Hepatocyte (in vitro differentiated cells): Measurements from ENCODE around the gene HIGD1C. TPM values are rescaled to one million over a fixed set of nuclear protein-coding genes. Genes with fewer than 3 reads are reported as not detected.

Experiments used
- DNase-seq: peaks from one replicate; pipeline ENCODE4 v3.0.0-alpha.2; 2016; ENCODE audit warnings: low spot score
- H2AFZ ChIP-seq: fragments of 200-600 bp; sonication (generic); 2 replicates; pipeline ENCODE4 v1.6.0; 2016; ENCODE audit warnings: antibody characterized with exemption, mild to moderate bottlenecking
- H3K27ac ChIP-seq: fragments of 200-600 bp; sonication (generic); 2 replicates; pipeline ENCODE4 v1.5.1; 2016; ENCODE audit warnings: mild to moderate bottlenecking
- H3K27me3 ChIP-seq: fragments of 200-600 bp; sonication (generic); 2 replicates; pipeline ENCODE4 v1.6.1; 2016
- H3K36me3 ChIP-seq: fragments of 200-600 bp; sonication (generic); replicated peaks from 2 replicates; pipeline ENCODE4 v1.5.1; 2016; ENCODE audit warnings: low read depth; ENCODE audit not compliant: insufficient read depth
- H3K4me1 ChIP-seq: fragments of 200-600 bp; sonication (generic); 2 replicates; pipeline ENCODE4 v1.5.1; 2016; ENCODE audit warnings: mild to moderate bottlenecking, moderate library complexity; ENCODE audit not compliant: insufficient read depth
- H3K4me2 ChIP-seq: fragments of 200-600 bp; sonication (generic); 2 replicates; pipeline ENCODE4 v1.6.0; 2016
- H3K4me3 ChIP-seq: fragments of 200-600 bp; sonication (generic); 2 replicates; pipeline ENCODE4 v1.5.1; 2016; ENCODE audit warnings: mild to moderate bottlenecking
- H3K79me2 ChIP-seq: fragments of 200-600 bp; sonication (generic); 2 replicates; pipeline ENCODE4 v1.6.0; 2017; ENCODE audit warnings: mild to moderate bottlenecking
- H3K9me2 ChIP-seq: fragments of 200-600 bp; sonication (generic); replicated peaks from 2 replicates; pipeline ENCODE4 v1.6.0; 2017; ENCODE audit warnings: mild to moderate bottlenecking; ENCODE audit not compliant: insufficient read depth
- H3K9me3 ChIP-seq: fragments of 200-600 bp; sonication (generic); 2 replicates; pipeline ENCODE4 v1.5.1; 2016; ENCODE audit warnings: low read depth, mild to moderate bottlenecking
- H4K20me1 ChIP-seq: fragments of 200-600 bp; sonication (generic); 2 replicates; pipeline ENCODE4 v1.6.0; 2016; ENCODE audit warnings: mild to moderate bottlenecking; ENCODE audit not compliant: insufficient read depth, poor library complexity, severe bottlenecking
- EZH2 ChIP-seq: fragments of 200-600 bp; sonication (generic); IDR thresholded peaks from 2 replicates; pipeline ENCODE4 v1.6.1; 2016; ENCODE audit warnings: antibody characterized with exemption, mild to moderate bottlenecking, borderline replicate concordance
- EZH2phosphoT487 ChIP-seq: fragments of 200-600 bp; sonication (generic); IDR thresholded peaks from one replicate; pipeline ENCODE4 v1.6.1; 2018; ENCODE audit warnings: antibody characterized with exemption, mild to moderate bottlenecking, low read depth, moderate library complexity; ENCODE audit not compliant: unreplicated experiment, severe bottlenecking
- WGBS: methylation state at CpG from one replicate; pipeline ENCODE4 v1.1.6; 2016; ENCODE audit warnings: low lambda C conversion rate; ENCODE audit errors: missing lambda C conversion rate; 5-methylcytosine and 5-hydroxymethylcytosine counted together
- polyA plus RNA-seq: library from polyadenylated mRNA; unstranded; fragments of >200 nt; fragmentation: Nextera tagmentation; extraction: Ambion mirVana; gene quantifications from 2 replicates; pipeline ENCODE4 v1.2.1, GENCODE V29; 2016
- total RNA-seq: library from RNA; depleted of rRNA; stranded (reverse); fragments of >200 nt; gene quantifications from 2 replicates; pipeline ENCODE4 v1.2.3, GENCODE V29; 2014
- TF ChIP-seq, protein P1 (sequence below): fragments of 200-600 bp; sonication (generic); IDR thresholded peaks from 2 replicates; pipeline ENCODE4 v1.5.1; 2016; ENCODE audit warnings: antibody characterized with exemption, mild to moderate bottlenecking; ENCODE audit not compliant: poor library complexity

Gene HIGD1C
- total and polyA plus RNA-seq, 2 experiments from 2014 or later, result not detected

DNA sequence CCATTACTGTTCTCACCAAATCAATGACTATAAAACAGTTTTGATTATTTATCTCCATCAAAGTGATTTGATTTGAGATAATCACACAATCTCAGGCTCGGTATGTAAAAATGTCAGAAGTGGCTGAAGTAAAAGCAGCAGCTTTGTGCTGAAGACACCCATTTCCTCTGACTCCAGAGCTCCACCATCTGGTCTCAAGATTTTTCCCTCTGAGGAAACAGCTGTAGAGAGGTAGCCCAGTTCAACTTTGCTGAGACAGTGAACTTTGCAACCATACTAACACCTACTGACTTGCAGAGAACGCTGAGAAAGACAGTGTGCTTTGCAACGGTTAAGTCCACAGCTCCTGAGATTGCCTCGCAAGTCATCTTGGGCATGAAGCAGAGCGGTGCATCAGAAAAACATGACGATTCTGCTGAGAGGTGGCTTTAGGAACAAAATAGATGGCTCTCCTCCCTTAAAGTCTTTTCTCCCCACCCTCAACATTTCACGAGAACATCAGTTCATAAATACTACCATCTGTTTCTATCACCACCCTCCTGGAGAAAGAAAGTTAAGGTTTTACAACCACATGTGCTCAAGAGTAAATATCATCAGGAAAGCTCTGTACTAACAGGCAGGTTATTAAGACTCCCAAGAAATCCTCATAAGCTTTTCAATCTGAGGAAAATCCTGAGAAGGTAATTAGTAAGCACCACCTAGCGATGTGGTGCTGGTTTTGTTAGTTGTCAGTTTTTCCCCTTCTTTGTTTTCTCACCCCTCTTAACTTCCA is 34.8 kb downstream of the HIGD1C start:
- peak overlapping the region; percentile 2 for H3K4me3 ChIP-seq
- no peak overlapping the region for H2AFZ ChIP-seq
- H3K27me3 ChIP-seq, result no peaks in the 10 kb centered on the region
- H3K79me2 ChIP-seq, result no peaks in the 10 kb centered on the region
- peak overlapping the region; percentile 59 for H3K4me2 ChIP-seq
- peak; percentile 83 for DNase-seq
- no peaks in the 10 kb centered on the region for H4K20me1 ChIP-seq
- no peaks in the 10 kb centered on the region for H3K9me2 ChIP-seq
- H3K27ac ChIP-seq, result peak overlapping the region; percentile 88
- TF ChIP-seq, protein P1, sequence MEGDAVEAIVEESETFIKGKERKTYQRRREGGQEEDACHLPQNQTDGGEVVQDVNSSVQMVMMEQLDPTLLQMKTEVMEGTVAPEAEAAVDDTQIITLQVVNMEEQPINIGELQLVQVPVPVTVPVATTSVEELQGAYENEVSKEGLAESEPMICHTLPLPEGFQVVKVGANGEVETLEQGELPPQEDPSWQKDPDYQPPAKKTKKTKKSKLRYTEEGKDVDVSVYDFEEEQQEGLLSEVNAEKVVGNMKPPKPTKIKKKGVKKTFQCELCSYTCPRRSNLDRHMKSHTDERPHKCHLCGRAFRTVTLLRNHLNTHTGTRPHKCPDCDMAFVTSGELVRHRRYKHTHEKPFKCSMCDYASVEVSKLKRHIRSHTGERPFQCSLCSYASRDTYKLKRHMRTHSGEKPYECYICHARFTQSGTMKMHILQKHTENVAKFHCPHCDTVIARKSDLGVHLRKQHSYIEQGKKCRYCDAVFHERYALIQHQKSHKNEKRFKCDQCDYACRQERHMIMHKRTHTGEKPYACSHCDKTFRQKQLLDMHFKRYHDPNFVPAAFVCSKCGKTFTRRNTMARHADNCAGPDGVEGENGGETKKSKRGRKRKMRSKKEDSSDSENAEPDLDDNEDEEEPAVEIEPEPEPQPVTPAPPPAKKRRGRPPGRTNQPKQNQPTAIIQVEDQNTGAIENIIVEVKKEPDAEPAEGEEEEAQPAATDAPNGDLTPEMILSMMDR, result peak; percentile 78
- no peak for TF ChIP-seq EZH2
- 27% methylated on average over 8 of the region's 8 CpGs for WGBS
- H3K36me3 ChIP-seq, result peaks cover 4% of the 10 kb centered on the region
- H3K9me3 ChIP-seq, result no peaks in the 10 kb centered on the region
- peaks cover 13% of the 10 kb centered on the region for H3K4me1 ChIP-seq

DNA sequence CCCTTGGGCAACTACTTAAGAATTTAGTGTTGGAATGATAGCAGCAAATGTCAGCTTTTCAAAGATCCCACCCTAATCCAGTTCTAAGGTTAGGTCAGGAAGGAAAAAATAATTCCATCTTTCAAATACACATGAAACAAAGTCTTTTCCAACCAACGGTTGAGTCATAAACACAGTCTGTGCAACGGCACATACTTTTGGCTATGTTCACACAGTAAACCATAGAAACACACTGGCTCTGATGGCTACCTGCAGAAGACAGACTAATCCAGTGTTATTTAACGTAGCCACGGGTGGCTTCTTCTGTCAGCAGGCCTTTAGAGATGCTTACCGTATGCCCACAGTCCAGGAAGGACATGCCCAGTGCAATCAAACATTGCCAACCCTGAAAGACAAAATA is 35.7 kb downstream of the HIGD1C start:
- Histone ChIP-seq H3K27me3 (no peaks in the 10 kb centered on the region), H3K27ac (peak overlapping the region; percentile 62), H3K79me2 (no peaks in the 10 kb centered on the region), H3K4me3 (peak overlapping the region; percentile 2), H3K36me3 (peaks cover 5% of the 10 kb centered on the region), H3K4me2 (peak overlapping the region; percentile 59), H4K20me1 (no peaks in the 10 kb centered on the region), H3K9me3 (no peaks in the 10 kb centered on the region), H3K9me2 (no peaks in the 10 kb centered on the region), H2AFZ (no peak overlapping the region), H3K4me1 (peaks cover 13% of the 10 kb centered on the region)
- TF ChIP-seq EZH2phosphoT487, result no peak
- no peak for TF ChIP-seq EZH2
- TF ChIP-seq, protein P1, result no peak
- DNase-seq, result no peak
- WGBS, result 67% methylated on average over 5 of the region's 5 CpGs

DNA sequence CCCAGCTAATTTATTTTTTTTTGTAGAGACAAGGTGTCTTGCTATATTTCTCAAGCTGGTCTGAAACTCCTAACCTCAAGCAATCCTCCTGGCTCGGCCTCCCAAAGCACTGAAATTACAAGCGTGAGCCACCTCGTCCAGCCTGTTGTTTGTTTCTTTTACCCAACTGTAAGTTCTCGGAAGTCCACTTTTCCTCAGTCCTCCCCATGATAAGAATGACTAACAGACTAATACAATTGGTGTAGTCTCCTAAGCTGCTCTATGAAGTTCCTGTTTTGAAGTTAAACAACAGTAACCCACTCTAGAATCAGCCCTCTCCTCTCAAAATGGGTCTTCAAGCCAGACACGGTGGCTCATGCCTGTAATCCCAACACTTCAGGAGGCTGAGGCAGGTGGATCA is 36.5 kb downstream of the HIGD1C start:
- Histone ChIP-seq H3K4me1 (peaks cover 13% of the 10 kb centered on the region), H3K4me3 (no peak overlapping the region), H3K9me2 (no peaks in the 10 kb centered on the region), H3K4me2 (no peak overlapping the region), H2AFZ (no peak overlapping the region), H4K20me1 (no peaks in the 10 kb centered on the region), H3K27ac (no peak overlapping the region), H3K36me3 (peaks cover 5% of the 10 kb centered on the region), H3K27me3 (no peaks in the 10 kb centered on the region), H3K9me3 (no peaks in the 10 kb centered on the region), H3K79me2 (no peaks in the 10 kb centered on the region)
- no peak for DNase-seq
- 97% methylated on average over 5 of the region's 5 CpGs for WGBS
- TF ChIP-seq EZH2phosphoT487 (no peak), EZH2 (no peak)
- TF ChIP-seq, protein P1, result no peak
